H9 (cell line): ENCODE measurements around the gene MAP3K10. TPM values are rescaled to one million over a fixed set of nuclear protein-coding genes. Genes with fewer than 3 reads are reported as not detected.

Experiments used
- DNase-seq: peaks from one replicate; pipeline ENCODE4 v3.0.0-alpha.2; 2017
- H2AFZ ChIP-seq: one replicate; pipeline ENCODE4 v1.6.1; 2013; ENCODE audit warnings: mild to moderate bottlenecking, low read length, control low read depth, moderate library complexity
- H2AK5ac ChIP-seq: 2 replicates; pipeline ENCODE4 v1.6.1; 2013; ENCODE audit warnings: low read length, control low read depth, mixed read lengths; ENCODE audit not compliant: insufficient read length
- H2BK120ac ChIP-seq: one replicate; pipeline ENCODE4 v1.6.1; 2013; ENCODE audit warnings: low read depth, mild to moderate bottlenecking, low read length, control low read depth, inconsistent platforms; ENCODE audit not compliant: poor library complexity, severe bottlenecking
- H2BK12ac ChIP-seq: 2 replicates; pipeline ENCODE4 v1.6.1; 2013; ENCODE audit warnings: low read length, control low read depth, mixed read lengths, low read depth; ENCODE audit not compliant: insufficient read length
- H2BK15ac ChIP-seq: 2 replicates; pipeline ENCODE4 v1.6.1; 2013; ENCODE audit warnings: low read depth, low read length, control low read depth
- H2BK20ac ChIP-seq: one replicate; pipeline ENCODE4 v1.6.1; 2013; ENCODE audit warnings: low read depth, mild to moderate bottlenecking, low read length, control low read depth, inconsistent platforms; ENCODE audit not compliant: poor library complexity, severe bottlenecking
- H2BK5ac ChIP-seq: 2 replicates; pipeline ENCODE4 v1.6.1; 2013; ENCODE audit warnings: low read length, control low read depth, mixed read lengths; ENCODE audit not compliant: insufficient read length
- H3K14ac ChIP-seq: 2 replicates; pipeline ENCODE4 v1.6.1; 2013; ENCODE audit warnings: low read length, control low read depth; ENCODE audit not compliant: insufficient read depth
- H3K18ac ChIP-seq: 2 replicates; pipeline ENCODE4 v1.6.1; 2013; ENCODE audit warnings: low read depth, mild to moderate bottlenecking, mixed read lengths, low read length, control low read depth; ENCODE audit not compliant: insufficient read length
- H3K23ac ChIP-seq: 2 replicates; pipeline ENCODE4 v1.6.1; 2013; ENCODE audit warnings: low read length, control low read depth, mixed read lengths, low read depth; ENCODE audit not compliant: insufficient read length
- H3K23me2 ChIP-seq: 2 replicates; pipeline ENCODE4 v1.6.1; 2013; ENCODE audit warnings: low read depth, mild to moderate bottlenecking, mixed read lengths, low read length, control low read depth; ENCODE audit not compliant: insufficient read length, poor library complexity, severe bottlenecking
- H3K27ac ChIP-seq: 2 replicates; pipeline ENCODE4 v1.5.1; 2013; ENCODE audit warnings: low read length, control low read depth, mixed read lengths, low read depth; ENCODE audit not compliant: insufficient read length
- H3K27me3 ChIP-seq: 2 replicates; pipeline ENCODE4 v1.6.1; 2013; ENCODE audit warnings: low read length, control low read depth, inconsistent platforms; ENCODE audit not compliant: insufficient read depth
- H3K4ac ChIP-seq: 2 replicates; pipeline ENCODE4 v1.6.1; 2013; ENCODE audit warnings: low read depth, mild to moderate bottlenecking, control low read depth, inconsistent platforms, low read length, moderate library complexity
- H3K4me1 ChIP-seq: 2 replicates; pipeline ENCODE4 v1.6.1; 2013; ENCODE audit warnings: low read length, control low read depth, inconsistent platforms; ENCODE audit not compliant: insufficient read depth
- H3K4me2 ChIP-seq: 2 replicates; pipeline ENCODE4 v1.6.1; 2013; ENCODE audit warnings: low read length, control low read depth, mixed read lengths; ENCODE audit not compliant: insufficient read length, insufficient read depth
- H3K56ac ChIP-seq: 2 replicates; pipeline ENCODE4 v1.6.1; 2013; ENCODE audit warnings: low read depth, mild to moderate bottlenecking, mixed read lengths, low read length, control low read depth; ENCODE audit not compliant: insufficient read length
- H3K79me1 ChIP-seq: 2 replicates; pipeline ENCODE4 v1.6.1; 2013; ENCODE audit warnings: low read depth, mild to moderate bottlenecking, moderate library complexity, low read length, control low read depth, inconsistent platforms; ENCODE audit not compliant: insufficient read depth, poor library complexity, severe bottlenecking
- H3K79me2 ChIP-seq: 2 replicates; pipeline ENCODE4 v1.6.1; 2013; ENCODE audit warnings: low read length, control low read depth, inconsistent platforms; ENCODE audit not compliant: insufficient read depth
- H3K9ac ChIP-seq: 2 replicates; pipeline ENCODE4 v1.6.1; 2013; ENCODE audit warnings: low read length, control low read depth, mixed read lengths; ENCODE audit not compliant: insufficient read length; ENCODE audit errors: extremely low read depth
- H3K9me3 ChIP-seq: one replicate; pipeline ENCODE4 v1.6.1; 2013; ENCODE audit warnings: low read depth, low read length, inconsistent platforms; ENCODE audit not compliant: control insufficient read depth
- H3T11ph ChIP-seq: one replicate; pipeline ENCODE4 v1.6.1; 2013; ENCODE audit warnings: mild to moderate bottlenecking, low read length, control low read depth, inconsistent platforms
- H4K20me1 ChIP-seq: one replicate; pipeline ENCODE4 v1.6.1; 2013; ENCODE audit not compliant: control insufficient read depth, insufficient read length, insufficient read depth
- H4K5ac ChIP-seq: 2 replicates; pipeline ENCODE4 v1.6.1; 2013; ENCODE audit warnings: low read depth, mild to moderate bottlenecking, mixed read lengths, low read length, control low read depth; ENCODE audit not compliant: insufficient read length
- H4K8ac ChIP-seq: replicated peaks from 2 replicates; pipeline ENCODE4 v1.6.1; 2013; ENCODE audit warnings: low read length, control low read depth, mixed read lengths, low read depth; ENCODE audit not compliant: insufficient read length
- H4K91ac ChIP-seq: 2 replicates; pipeline ENCODE4 v1.6.1; 2013; ENCODE audit warnings: low read depth, mild to moderate bottlenecking, moderate library complexity, mixed read lengths, low read length, control low read depth; ENCODE audit not compliant: insufficient read length
- H3K27ac Mint-ChIP-seq, 3 experiments: 2 replicates in 2 of 3; 3 replicates in 1 of 3; pipeline ENCODE4 v1.8.0; 2020 to 2021; ENCODE audit warnings: mixed read lengths in 3 of 3, mild to moderate bottlenecking in 1 of 3, moderate library complexity in 1 of 3
- H3K27me3 Mint-ChIP-seq: 2 replicates; pipeline ENCODE4 v1.8.0; 2021; ENCODE audit warnings: low read depth, mild to moderate bottlenecking, moderate library complexity, mixed read lengths
- H3K36me3 Mint-ChIP-seq, 3 experiments: 2 replicates in 2 of 3; 3 replicates in 1 of 3; pipeline ENCODE4 v1.8.0; 2020 to 2021; ENCODE audit warnings: low read depth in 3 of 3, mixed read lengths in 3 of 3; ENCODE audit not compliant: insufficient read depth in 1 of 3
- H3K4me1 Mint-ChIP-seq, 2 experiments: 2 replicates each; pipeline ENCODE4 v1.8.0; 2020; ENCODE audit warnings: mixed read lengths in 2 of 2
- H3K4me3 Mint-ChIP-seq, 2 experiments: 2 replicates in 1 of 2; 3 replicates in 1 of 2; pipeline ENCODE4 v1.8.0; 2020 to 2021; ENCODE audit warnings: mild to moderate bottlenecking in 2 of 2, mixed read lengths in 2 of 2, moderate library complexity in 1 of 2
- H3K9me3 Mint-ChIP-seq, 2 experiments: 2 replicates in 1 of 2; 3 replicates in 1 of 2; pipeline ENCODE4 v1.8.0; 2020; ENCODE audit warnings: mild to moderate bottlenecking in 2 of 2, mixed read lengths in 2 of 2, moderate library complexity in 1 of 2
- WGBS: extraction: QIAGEN DNeasy Blood & Tissue Kit; methylation state at CpG from one replicate; pipeline ENCODE4 v1.1.7; 2013; ENCODE audit warnings: missing lambda C conversion rate, low lambda C conversion rate, mixed read lengths; ENCODE audit not compliant: insufficient read length; ENCODE audit errors: extremely low coverage; 5-methylcytosine and 5-hydroxymethylcytosine counted together
- total RNA-seq: library from RNA; stranded (reverse); gene quantifications from 2 replicates; pipeline ENCODE4 v1.2.1, GENCODE V29; 2021
- TF ChIP-seq, protein P1 (sequence below): fragments of 200-600 bp; sonication (generic); conservative IDR thresholded peaks from 3 replicates; pipeline ENCODE4 v1.8.0; 2021; ENCODE audit warnings: antibody characterized with exemption, mild to moderate bottlenecking

The MAP3K10 gene
- total RNA-seq, 1 experiment from 2014 or later, result 19.0 TPM

DNA sequence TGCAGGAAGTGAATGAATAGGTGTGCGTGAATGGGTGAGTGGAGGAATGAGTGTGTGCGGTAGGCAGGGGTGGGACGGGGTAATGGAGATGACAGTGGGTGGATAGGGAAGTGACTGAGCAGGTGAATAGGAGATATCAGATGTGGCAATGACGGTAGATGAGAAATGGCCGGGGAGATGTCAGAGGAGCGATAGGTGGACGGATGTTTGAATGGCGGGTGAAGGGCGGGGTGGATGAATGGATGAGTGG, 25.5 kb downstream of the MAP3K10 start:
- H2BK12ac ChIP-seq, result no peak overlapping the region
- Mint-ChIP-seq H3K9me3 (no peaks in the 10 kb centered on the region; a peak in 2 of 5 replicates), H3K27ac (no peak overlapping the region; a peak in 1 of 7 replicates), H3K27me3 (peaks cover 40% of the 10 kb centered on the region), H3K4me1 (peaks cover 10% of the 10 kb centered on the region in 2 experiments), H3K36me3 (peaks cover 0 to 8% (median 1%) of the 10 kb centered on the region in 3 experiments; a peak in 3 of 7 replicates), H3K4me3 (peak overlapping the region; percentile 25 to 44; a peak in 4 of 5 replicates)
- H3K9me3 ChIP-seq, result no peaks in the 10 kb centered on the region
- no peaks in the 10 kb centered on the region for H3K79me2 ChIP-seq
- peak overlapping the region; percentile 65 for H3K4me2 ChIP-seq
- no peak overlapping the region for H3K4ac ChIP-seq
- no peak overlapping the region for H2BK20ac ChIP-seq
- H3K23me2 ChIP-seq, result no peaks in the 10 kb centered on the region
- TF ChIP-seq, protein P1, sequence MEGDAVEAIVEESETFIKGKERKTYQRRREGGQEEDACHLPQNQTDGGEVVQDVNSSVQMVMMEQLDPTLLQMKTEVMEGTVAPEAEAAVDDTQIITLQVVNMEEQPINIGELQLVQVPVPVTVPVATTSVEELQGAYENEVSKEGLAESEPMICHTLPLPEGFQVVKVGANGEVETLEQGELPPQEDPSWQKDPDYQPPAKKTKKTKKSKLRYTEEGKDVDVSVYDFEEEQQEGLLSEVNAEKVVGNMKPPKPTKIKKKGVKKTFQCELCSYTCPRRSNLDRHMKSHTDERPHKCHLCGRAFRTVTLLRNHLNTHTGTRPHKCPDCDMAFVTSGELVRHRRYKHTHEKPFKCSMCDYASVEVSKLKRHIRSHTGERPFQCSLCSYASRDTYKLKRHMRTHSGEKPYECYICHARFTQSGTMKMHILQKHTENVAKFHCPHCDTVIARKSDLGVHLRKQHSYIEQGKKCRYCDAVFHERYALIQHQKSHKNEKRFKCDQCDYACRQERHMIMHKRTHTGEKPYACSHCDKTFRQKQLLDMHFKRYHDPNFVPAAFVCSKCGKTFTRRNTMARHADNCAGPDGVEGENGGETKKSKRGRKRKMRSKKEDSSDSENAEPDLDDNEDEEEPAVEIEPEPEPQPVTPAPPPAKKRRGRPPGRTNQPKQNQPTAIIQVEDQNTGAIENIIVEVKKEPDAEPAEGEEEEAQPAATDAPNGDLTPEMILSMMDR, result no peak
- H3K4me1 ChIP-seq, result no peaks in the 10 kb centered on the region
- no peaks in the 10 kb centered on the region; the same call in 1 of the 2 replicates for H3K27me3 ChIP-seq
- no peaks in the 10 kb centered on the region for H4K20me1 ChIP-seq
- no peaks in the 10 kb centered on the region for H3K79me1 ChIP-seq
- H2AK5ac ChIP-seq, result no peak overlapping the region
- no peak overlapping the region for H4K5ac ChIP-seq
- no peak overlapping the region for H3K23ac ChIP-seq
- H2BK5ac ChIP-seq, result no peak overlapping the region
- H4K91ac ChIP-seq, result no peak overlapping the region
- no peak overlapping the region for H2BK15ac ChIP-seq
- no peak overlapping the region for H4K8ac ChIP-seq
- no CpG with 5 or more reads among the region's 9 CpGs for WGBS
- DNase-seq, result no peak
- H3K14ac ChIP-seq, result no peak overlapping the region
- H3K9ac ChIP-seq, result no peak overlapping the region
- H3T11ph ChIP-seq, result no peak overlapping the region
- H3K56ac ChIP-seq, result no peak overlapping the region
- H3K27ac ChIP-seq, result no peak overlapping the region
- no peak overlapping the region for H2AFZ ChIP-seq
- no peak overlapping the region for H3K18ac ChIP-seq
- H2BK120ac ChIP-seq, result no peak overlapping the region
